Measurements from ENCODE around the gene FOXN1. TPM values are rescaled to one million over a fixed set of nuclear protein-coding genes. Genes with fewer than 3 reads are reported as not detected.

FOXN1 gene
- total and polyA plus RNA-seq, 12 donors = not detected

DNA sequence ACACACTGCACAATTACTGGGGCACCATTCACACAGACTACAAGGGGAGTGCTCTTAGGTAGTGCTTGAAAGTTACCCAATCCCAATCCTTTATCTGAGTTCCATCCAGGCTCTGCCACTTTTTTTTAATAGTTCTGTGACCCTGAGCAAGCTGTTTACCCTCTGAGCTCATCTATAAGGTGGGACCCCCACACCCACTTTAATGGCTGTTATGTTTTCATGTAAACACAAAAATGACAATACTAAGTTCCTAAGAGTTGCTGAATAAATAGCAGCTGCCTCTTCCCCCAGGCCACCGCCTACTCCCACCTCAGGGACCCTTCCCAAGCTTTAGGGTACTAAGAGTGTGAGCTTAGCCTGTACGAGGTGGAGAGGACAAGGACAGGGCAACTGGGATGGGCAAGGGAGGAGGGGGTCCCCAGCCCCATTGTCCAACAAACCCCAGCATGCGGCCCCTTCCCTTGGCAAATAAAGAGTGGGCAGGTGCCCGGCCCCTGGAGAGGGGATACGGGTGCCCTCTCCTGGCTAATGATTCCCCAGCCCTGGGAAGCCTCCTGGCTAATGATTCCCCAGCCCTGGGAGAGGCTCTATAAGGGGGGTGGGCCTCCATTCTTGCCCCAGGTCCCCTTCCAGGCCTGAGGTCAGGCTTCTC is 18.1 kb upstream of the FOXN1 start:
- no peaks in the 10 kb centered on the region for H3K36me3 ChIP-seq
- H3K27me3 ChIP-seq = peaks cover 0 to 35% (median 4%) of the 10 kb centered on the region in 7 donors
- TF ChIP-seq, protein P1, sequence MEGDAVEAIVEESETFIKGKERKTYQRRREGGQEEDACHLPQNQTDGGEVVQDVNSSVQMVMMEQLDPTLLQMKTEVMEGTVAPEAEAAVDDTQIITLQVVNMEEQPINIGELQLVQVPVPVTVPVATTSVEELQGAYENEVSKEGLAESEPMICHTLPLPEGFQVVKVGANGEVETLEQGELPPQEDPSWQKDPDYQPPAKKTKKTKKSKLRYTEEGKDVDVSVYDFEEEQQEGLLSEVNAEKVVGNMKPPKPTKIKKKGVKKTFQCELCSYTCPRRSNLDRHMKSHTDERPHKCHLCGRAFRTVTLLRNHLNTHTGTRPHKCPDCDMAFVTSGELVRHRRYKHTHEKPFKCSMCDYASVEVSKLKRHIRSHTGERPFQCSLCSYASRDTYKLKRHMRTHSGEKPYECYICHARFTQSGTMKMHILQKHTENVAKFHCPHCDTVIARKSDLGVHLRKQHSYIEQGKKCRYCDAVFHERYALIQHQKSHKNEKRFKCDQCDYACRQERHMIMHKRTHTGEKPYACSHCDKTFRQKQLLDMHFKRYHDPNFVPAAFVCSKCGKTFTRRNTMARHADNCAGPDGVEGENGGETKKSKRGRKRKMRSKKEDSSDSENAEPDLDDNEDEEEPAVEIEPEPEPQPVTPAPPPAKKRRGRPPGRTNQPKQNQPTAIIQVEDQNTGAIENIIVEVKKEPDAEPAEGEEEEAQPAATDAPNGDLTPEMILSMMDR (IDR thresholded peaks at IDR 0.05) = no peak
- DNase-seq (no peak), ATAC-seq (no peak)
- H3K9me3 ChIP-seq = no peaks in the 10 kb centered on the region
- WGBS, 2 donors = 76% methylated on average over 5 of the region's 5 CpGs
- H3K4me1 ChIP-seq = no peaks in the 10 kb centered on the region
- no peak overlapping the region for H3K4me3 ChIP-seq
- no peak overlapping the region for H3K27ac ChIP-seq
- intact Hi-C loops (cut with DNase I) = no loop called here

DNA sequence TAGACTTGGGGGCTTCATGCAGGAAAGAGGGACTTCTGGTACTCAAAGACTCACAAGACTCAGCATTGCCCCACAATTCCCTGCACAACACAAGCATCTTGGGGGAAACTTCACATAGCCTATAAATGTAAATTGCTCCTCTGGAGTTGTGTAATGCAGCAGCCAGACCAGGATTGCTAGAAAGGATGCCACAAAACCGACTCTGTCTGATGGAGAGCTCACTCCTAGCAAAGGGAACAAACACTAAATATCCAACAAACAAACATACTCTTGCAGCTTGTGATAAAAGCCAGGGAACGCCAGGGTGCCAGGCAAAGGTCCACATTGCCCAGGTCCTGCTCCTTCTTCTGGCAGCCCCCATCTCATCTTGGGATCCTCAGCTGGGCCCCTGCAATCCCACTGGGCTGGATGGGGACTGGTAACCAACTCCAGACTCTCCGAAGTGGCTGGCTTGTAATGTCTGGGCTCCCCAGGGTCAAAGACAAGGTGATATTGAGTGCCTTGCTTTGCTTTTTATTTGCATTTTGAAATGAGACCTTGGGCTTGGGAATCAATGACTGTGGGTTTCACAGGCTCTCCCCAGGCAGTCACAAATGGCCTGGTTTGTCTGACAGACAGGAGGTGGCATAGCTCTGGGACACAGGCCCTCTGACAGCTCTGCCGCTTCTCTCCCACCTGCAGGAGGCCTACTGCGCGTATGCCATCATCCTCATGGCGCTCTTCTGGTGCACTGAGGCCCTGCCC is 17.4 kb upstream of the FOXN1 start:
- H3K36me3 ChIP-seq = no peaks in the 10 kb centered on the region
- DNase-seq (no peak), ATAC-seq (no peak)
- intact Hi-C loops (cut with DNase I) = no loop called here
- TF ChIP-seq, protein P1 (IDR thresholded peaks at IDR 0.05) = no peak
- no peak overlapping the region for H3K4me3 ChIP-seq
- H3K27me3 ChIP-seq = peaks cover 0 to 37% (median 4%) of the 10 kb centered on the region in 7 donors
- H3K9me3 ChIP-seq = no peaks in the 10 kb centered on the region
- no peak overlapping the region for H3K27ac ChIP-seq
- WGBS, 2 donors = 77 to 84% methylated on average over 7 of the region's 7 CpGs
- H3K4me1 ChIP-seq = no peaks in the 10 kb centered on the region

DNA sequence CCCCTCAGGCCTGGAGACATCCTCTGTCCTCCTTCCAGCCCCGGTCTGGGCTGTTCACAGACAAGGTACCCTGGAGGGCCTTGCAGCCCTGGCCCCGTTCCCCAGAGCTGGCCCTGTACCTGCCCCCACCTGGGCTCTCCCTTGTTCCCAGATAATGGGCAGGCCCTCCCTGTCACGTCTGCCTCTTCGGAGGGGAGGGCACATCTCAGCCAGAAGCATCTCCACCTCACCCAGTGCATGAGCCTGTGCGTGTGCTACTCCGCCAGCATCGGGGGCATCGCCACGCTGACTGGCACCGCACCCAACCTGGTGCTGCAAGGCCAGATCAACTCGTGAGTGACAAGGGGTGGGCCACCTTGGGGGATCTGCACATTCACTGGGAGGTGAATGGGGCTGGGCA is 14.9 kb upstream of the FOXN1 start:
- intact Hi-C loops (cut with DNase I) = loop anchor here in 2 of 10 donors (5.0 to 10.0 kb wide), 2 partner anchors 66 to 121 kb away; partner anchors contain the start of gene RSKR (in 2 of the 2)
- H3K36me3 ChIP-seq = no peaks in the 10 kb centered on the region
- no peak overlapping the region for H3K4me3 ChIP-seq
- TF ChIP-seq, protein P1 (IDR thresholded peaks at IDR 0.05) = no peak
- ATAC-seq = no peak
- DNase-seq = no peak
- no peak overlapping the region for H3K27ac ChIP-seq
- H3K4me1 ChIP-seq = no peaks in the 10 kb centered on the region
- 79 to 82% methylated on average over 11 of the region's 11 CpGs for WGBS, 2 donors
- peaks cover 0 to 28% (median 3%) of the 10 kb centered on the region in 7 donors for H3K27me3 ChIP-seq
- H3K9me3 ChIP-seq = no peaks in the 10 kb centered on the region

DNA sequence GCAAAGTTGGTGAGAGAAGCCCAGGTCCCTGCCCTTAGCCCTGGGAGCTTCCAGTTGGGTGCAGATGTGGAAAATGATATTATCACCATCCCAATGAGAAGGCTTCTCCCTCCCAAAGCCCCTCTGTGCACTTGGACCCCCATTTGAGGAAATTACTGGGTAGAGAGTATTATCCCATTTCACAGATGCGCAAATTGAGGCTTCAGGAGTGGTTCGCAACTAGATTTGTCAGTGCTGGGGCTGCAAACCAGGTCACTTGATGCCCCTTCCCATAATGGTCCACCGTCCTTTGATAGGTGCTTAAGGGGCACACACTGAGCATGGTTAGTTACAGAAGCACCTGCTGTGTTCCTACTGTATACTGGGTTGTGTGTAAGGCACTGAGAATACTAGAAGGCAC is 14.3 kb upstream of the FOXN1 start:
- DNase-seq (no peak), ATAC-seq (no peak)
- 87 to 90% methylated on average over 3 of the region's 3 CpGs for WGBS, 2 donors
- H3K27ac ChIP-seq = no peak overlapping the region
- H3K27me3 ChIP-seq = peaks cover 0 to 28% (median 3%) of the 10 kb centered on the region in 7 donors
- intact Hi-C loops (cut with DNase I) = loop anchor here in 2 of 10 donors (5.0 to 10.0 kb wide), 2 partner anchors 67 to 120 kb away; partner anchors contain the start of gene RSKR (in 2 of the 2)
- no peaks in the 10 kb centered on the region for H3K36me3 ChIP-seq
- H3K9me3 ChIP-seq = no peaks in the 10 kb centered on the region
- no peak overlapping the region for H3K4me3 ChIP-seq
- TF ChIP-seq, protein P1 (IDR thresholded peaks at IDR 0.05) = no peak
- no peaks in the 10 kb centered on the region for H3K4me1 ChIP-seq
